Measurements from ENCODE around the gene HAVCR2. TPM values are rescaled to one million over a fixed set of nuclear protein-coding genes. Genes with fewer than 3 reads are reported as not detected.

HAVCR2 gene
- total RNA-seq, 1 experiment from 2014 or later, result 0.17 TPM

GRCh38 chr5:157046041-157046440 lies 62.8 kb downstream of the HAVCR2 start:
- peak; percentile 33 for DNase-seq (ENCODE audit: low read depth)

GRCh38 chr5:157045601-157046000 lies 63.2 kb downstream of the HAVCR2 start:
- DNase-seq (ENCODE audit: low read depth), result no peak

GRCh38 chr5:157038568-157039187 lies 70.2 kb downstream of the HAVCR2 start:
- no peak for DNase-seq (ENCODE audit: low read depth)

Other genes starting within 250 kb of the HAVCR2 start
- not detected in 2 replicates for gene TIMD4, start 145.8 kb downstream of the HAVCR2 start, total RNA-seq (2014; rRNA removed)
- not detected in 2 replicates for gene HAVCR1, start 49.9 kb downstream of the HAVCR2 start, total RNA-seq (2014; rRNA removed)
- gene MED7, start 33.8 kb upstream of the HAVCR2 start, total RNA-seq (2014; rRNA removed), result 11.5 and 13.0 TPM in 2 replicates
- gene GARIN3, start 57.2 kb upstream of the HAVCR2 start, total RNA-seq (2014; rRNA removed), result not detected in 2 replicates
- gene ITK, start 71.8 kb upstream of the HAVCR2 start, total RNA-seq (2014; rRNA removed), result 0.06 TPM in 1 of 2 replicates, not detected in the other
- gene CYFIP2, start 157.1 kb upstream of the HAVCR2 start, total RNA-seq (2014; rRNA removed), result 6.1 and 9.9 TPM in 2 replicates

Measured in LHCN-M2 (cell line).